ENCODE measurements around the gene BICRA.

DNA sequence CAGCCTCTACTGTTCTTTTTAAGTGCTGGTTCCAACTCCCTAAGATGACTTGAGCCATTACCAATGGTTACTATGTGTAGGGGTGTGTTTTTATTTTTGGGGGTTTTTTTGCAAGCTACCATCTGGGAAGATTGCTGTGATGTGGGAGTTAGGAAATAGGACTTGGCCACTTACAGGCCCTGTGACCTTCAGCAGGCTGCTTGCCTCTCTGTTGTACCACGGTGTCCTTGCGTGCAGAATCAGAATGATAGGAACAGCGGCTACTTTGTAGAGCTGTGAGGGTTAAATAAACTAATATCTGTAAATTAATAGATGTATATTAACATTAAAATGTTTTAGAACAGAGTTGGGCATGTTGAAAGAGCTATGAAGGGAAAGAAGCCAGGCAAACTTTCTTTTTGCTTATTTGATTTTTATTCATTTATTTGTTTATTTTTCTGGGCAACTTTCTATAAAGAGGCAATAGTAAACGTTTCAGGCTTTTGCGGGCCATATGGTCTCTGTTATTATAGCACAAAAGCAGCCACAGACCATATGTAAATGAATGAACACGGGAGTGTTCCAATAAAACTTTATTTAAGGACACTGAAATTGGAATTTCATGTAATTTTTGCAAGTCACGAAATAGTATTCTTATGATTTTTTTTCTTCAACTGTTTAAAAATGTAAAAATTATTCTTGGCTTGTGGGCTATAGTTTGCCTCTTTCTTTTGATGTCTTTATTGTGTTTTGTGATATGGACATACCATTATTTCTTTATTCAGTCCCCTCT is 77.9 kb downstream of the BICRA start:
- TF ChIP-seq SIN3A (IDR thresholded peaks at IDR 0.05; ENCODE audit: borderline replicate concordance, low read depth, low read length) (no peak), CTCF (IDR thresholded peaks at IDR 0.05) (no peak), YY1 (IDR thresholded peaks at IDR 0.05; ENCODE audit: low read depth) (no peak), JUND (IDR thresholded peaks at IDR 0.05) (no peak), RFX5 (IDR thresholded peaks at IDR 0.05; ENCODE audit: low read length) (no peak), ELF1 (IDR thresholded peaks at IDR 0.05) (no peak), USF2 (IDR thresholded peaks at IDR 0.05; ENCODE audit: borderline replicate concordance, low read depth, low read length) (no peak)
- TF ChIP-seq, protein P1, sequence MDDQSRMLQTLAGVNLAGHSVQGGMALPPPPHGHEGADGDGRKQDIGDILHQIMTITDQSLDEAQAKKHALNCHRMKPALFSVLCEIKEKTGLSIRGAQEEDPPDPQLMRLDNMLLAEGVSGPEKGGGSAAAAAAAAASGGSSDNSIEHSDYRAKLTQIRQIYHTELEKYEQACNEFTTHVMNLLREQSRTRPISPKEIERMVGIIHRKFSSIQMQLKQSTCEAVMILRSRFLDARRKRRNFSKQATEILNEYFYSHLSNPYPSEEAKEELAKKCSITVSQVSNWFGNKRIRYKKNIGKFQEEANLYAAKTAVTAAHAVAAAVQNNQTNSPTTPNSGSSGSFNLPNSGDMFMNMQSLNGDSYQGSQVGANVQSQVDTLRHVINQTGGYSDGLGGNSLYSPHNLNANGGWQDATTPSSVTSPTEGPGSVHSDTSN (IDR thresholded peaks at IDR 0.05) = no peak

Data from SK-N-SH (cell line).